ENCODE data around the gene NOL9. TPM values are rescaled to one million over a fixed set of nuclear protein-coding genes. Genes with fewer than 3 reads are reported as not detected.

NOL9 gene
- total and polyA plus RNA-seq, 4 donors: 3.4 to 29.4 (median 16.7) TPM

GRCh38 chr1:6500544-6501278 is 53.6 kb downstream of the NOL9 start:
- H3K9ac ChIP-seq (ENCODE audit: insufficient read depth in 1 of 2, low read length in 2 of 2): no peak overlapping the region
- no peak for TF ChIP-seq CTCF (IDR thresholded peaks at IDR 0.05; ENCODE audit: control extremely low read depth, extremely low read depth)
- 84 to 89% methylated on average over 27 of the region's 27 CpGs for WGBS, 2 donors
- no peak for ATAC-seq (ENCODE audit: insufficient read depth, low FRiP score)
- H3K36me3 ChIP-seq (ENCODE audit: control insufficient read depth in 4 of 4, insufficient read depth in 4 of 4, low read length in 4 of 4): no peaks in the 10 kb centered on the region
- no peak overlapping the region for H3K4me3 ChIP-seq
- no peak for DNase-seq
- H3K9me3 ChIP-seq (ENCODE audit: control insufficient read depth in 4 of 4, insufficient read depth in 3 of 4, low read length in 3 of 4): no peaks in the 10 kb centered on the region
- no peaks in the 10 kb centered on the region for H3K27me3 ChIP-seq (ENCODE audit: control insufficient read depth in 3 of 3, insufficient read depth in 3 of 3, low read length in 2 of 3)
- H3K27ac ChIP-seq (ENCODE audit: low read depth in 1 of 2, low read length in 1 of 2): no peak overlapping the region
- H3K4me1 ChIP-seq (ENCODE audit: control insufficient read depth in 5 of 5, insufficient read depth in 5 of 5, low read length in 5 of 5): peaks cover 0 to 21% (median 5%) of the 10 kb centered on the region in 5 donors

GRCh38 chr1:6499296-6499695 is 55.0 kb downstream of the NOL9 start:
- 67 to 88% methylated on average over 4 of the region's 4 CpGs for WGBS, 2 donors
- H3K4me3 ChIP-seq: no peak overlapping the region
- DNase-seq (no peak), ATAC-seq (ENCODE audit: insufficient read depth, low FRiP score) (no peak)
- no peaks in the 10 kb centered on the region for H3K27me3 ChIP-seq (ENCODE audit: control insufficient read depth in 3 of 3, insufficient read depth in 3 of 3, low read length in 2 of 3)
- no peak overlapping the region for H3K9ac ChIP-seq (ENCODE audit: insufficient read depth in 1 of 2, low read length in 2 of 2)
- H3K4me1 ChIP-seq (ENCODE audit: control insufficient read depth in 5 of 5, insufficient read depth in 5 of 5, low read length in 5 of 5): peaks cover 0 to 21% (median 5%) of the 10 kb centered on the region in 5 donors
- H3K9me3 ChIP-seq (ENCODE audit: control insufficient read depth in 4 of 4, insufficient read depth in 3 of 4, low read length in 3 of 4): no peaks in the 10 kb centered on the region
- H3K27ac ChIP-seq (ENCODE audit: low read depth in 1 of 2, low read length in 1 of 2): no peak overlapping the region
- H3K36me3 ChIP-seq (ENCODE audit: control insufficient read depth in 4 of 4, insufficient read depth in 4 of 4, low read length in 4 of 4): no peaks in the 10 kb centered on the region
- no peak for TF ChIP-seq CTCF (IDR thresholded peaks at IDR 0.05; ENCODE audit: control extremely low read depth, extremely low read depth)

GRCh38 chr1:6498576-6499111 is 55.7 kb downstream of the NOL9 start:
- TF ChIP-seq CTCF (IDR thresholded peaks at IDR 0.05; ENCODE audit: control extremely low read depth, extremely low read depth): no peak
- ATAC-seq (ENCODE audit: insufficient read depth, low FRiP score) (no peak), DNase-seq (no peak)
- H3K27ac ChIP-seq (ENCODE audit: low read depth in 1 of 2, low read length in 1 of 2): no peak overlapping the region
- no peaks in the 10 kb centered on the region for H3K9me3 ChIP-seq (ENCODE audit: control insufficient read depth in 4 of 4, insufficient read depth in 3 of 4, low read length in 3 of 4)
- no peak overlapping the region for H3K9ac ChIP-seq (ENCODE audit: insufficient read depth in 1 of 2, low read length in 2 of 2)
- WGBS, 2 donors: 74 to 80% methylated on average over 13 of the region's 13 CpGs
- no peaks in the 10 kb centered on the region for H3K27me3 ChIP-seq (ENCODE audit: control insufficient read depth in 3 of 3, insufficient read depth in 3 of 3, low read length in 2 of 3)
- H3K36me3 ChIP-seq (ENCODE audit: control insufficient read depth in 4 of 4, insufficient read depth in 4 of 4, low read length in 4 of 4): no peaks in the 10 kb centered on the region
- H3K4me1 ChIP-seq (ENCODE audit: control insufficient read depth in 5 of 5, insufficient read depth in 5 of 5, low read length in 5 of 5): peaks cover 0 to 21% (median 5%) of the 10 kb centered on the region in 5 donors
- H3K4me3 ChIP-seq: no peak overlapping the region

All from lung (tissue), 12 donors.